Measurements from ENCODE around the gene MAP4.

MAP4 gene

GRCh38 chr3:47803480-47804025 lies 212.7 kb downstream of the MAP4 start:
- peak overlapping the region; percentile 81 for H3K4me3 ChIP-seq (ENCODE audit: low read depth, low read length)
- DNase-seq (ENCODE audit: low read depth), result no peak
- TF ChIP-seq, protein P1, sequence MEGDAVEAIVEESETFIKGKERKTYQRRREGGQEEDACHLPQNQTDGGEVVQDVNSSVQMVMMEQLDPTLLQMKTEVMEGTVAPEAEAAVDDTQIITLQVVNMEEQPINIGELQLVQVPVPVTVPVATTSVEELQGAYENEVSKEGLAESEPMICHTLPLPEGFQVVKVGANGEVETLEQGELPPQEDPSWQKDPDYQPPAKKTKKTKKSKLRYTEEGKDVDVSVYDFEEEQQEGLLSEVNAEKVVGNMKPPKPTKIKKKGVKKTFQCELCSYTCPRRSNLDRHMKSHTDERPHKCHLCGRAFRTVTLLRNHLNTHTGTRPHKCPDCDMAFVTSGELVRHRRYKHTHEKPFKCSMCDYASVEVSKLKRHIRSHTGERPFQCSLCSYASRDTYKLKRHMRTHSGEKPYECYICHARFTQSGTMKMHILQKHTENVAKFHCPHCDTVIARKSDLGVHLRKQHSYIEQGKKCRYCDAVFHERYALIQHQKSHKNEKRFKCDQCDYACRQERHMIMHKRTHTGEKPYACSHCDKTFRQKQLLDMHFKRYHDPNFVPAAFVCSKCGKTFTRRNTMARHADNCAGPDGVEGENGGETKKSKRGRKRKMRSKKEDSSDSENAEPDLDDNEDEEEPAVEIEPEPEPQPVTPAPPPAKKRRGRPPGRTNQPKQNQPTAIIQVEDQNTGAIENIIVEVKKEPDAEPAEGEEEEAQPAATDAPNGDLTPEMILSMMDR (IDR thresholded peaks at IDR 0.05; ENCODE audit: low read depth, low read length, missing control alignments), result no peak
- in situ Hi-C loops (cut with HindIII; ENCODE audit: low sequenced_read_pairs), result no loop called here

- TF ChIP-seq, protein P1 (IDR thresholded peaks at IDR 0.05; ENCODE audit: low read depth, low read length, missing control alignments), result no peak
- in situ Hi-C loops (cut with HindIII; ENCODE audit: low sequenced_read_pairs), result no loop called here
- H3K4me3 ChIP-seq (ENCODE audit: low read depth, low read length), result peak within 1 kb of the TSS; percentile 81
- DNase-seq (ENCODE audit: low read depth), result no peak
These were observed 213.3 kb downstream of the MAP4 start, which contains the start of gene DHX30 for GRCh38 chr3:47802734-47803479. TSS of gene DHX30 (plus strand) at chr3:47803138. CDS start at chr3:47810684, 7,546 bp downstream.

All from astrocyte of the cerebellum (primary cell).